HCT116 (cell line): ENCODE results near the gene ZNF839.

Source experiments
- CEBPB ChIP-seq: IDR thresholded peaks from 2 replicates; pipeline ENCODE4 v1.6.1; 2012; ENCODE audit warnings: low read depth
- EZH2 ChIP-seq: fragments of 200-600 bp; sonication (generic); IDR thresholded peaks from 2 replicates; pipeline ENCODE4 v1.6.1; 2017; ENCODE audit warnings: antibody characterized with exemption, mixed run types
- POLR2A ChIP-seq: IDR thresholded peaks from 2 replicates; pipeline ENCODE4 v1.7.0; 2011; ENCODE audit warnings: borderline replicate concordance; ENCODE audit not compliant: insufficient read depth, insufficient read length; ENCODE audit errors: extremely low read depth
- RAD21 ChIP-seq: IDR thresholded peaks from 2 replicates; pipeline ENCODE4 v1.6.1; 2012; ENCODE audit warnings: low read depth, mild to moderate bottlenecking
- SIN3A ChIP-seq: IDR thresholded peaks from 2 replicates; pipeline ENCODE4 v1.6.1; 2012; ENCODE audit warnings: low read depth
- SP1 ChIP-seq: IDR thresholded peaks from 2 replicates; pipeline ENCODE4 v1.6.1; 2012; ENCODE audit warnings: low read depth
- SRF ChIP-seq: IDR thresholded peaks from 2 replicates; pipeline ENCODE4 v1.6.1; 2012; ENCODE audit warnings: low read depth
- ZNF274 ChIP-seq: fragments of 200-500 bp; sonication (Bioruptor generic); IDR thresholded peaks from 2 replicates; pipeline ENCODE4 v1.6.1; 2014; ENCODE audit warnings: mild to moderate bottlenecking, low read depth, low read length, inconsistent platforms
- TF ChIP-seq, protein P1 (sequence below), 3 experiments: fragments of 200-600 bp in 1 of 3; sonication (generic) in 1 of 3; IDR thresholded peaks in 2 of 3; conservative IDR thresholded peaks in 1 of 3; 2 replicates each; pipeline ENCODE4 v1.5.1; 2012 to 2017; ENCODE audit warnings: low read depth in 2 of 3, low read length in 2 of 3, antibody characterized with exemption in 1 of 3, borderline replicate concordance in 1 of 3, control low read depth in 1 of 3, mild to moderate bottlenecking in 1 of 3, mixed read lengths in 1 of 3, mixed run types in 1 of 3, moderate library complexity in 1 of 3; ENCODE audit not compliant: insufficient read depth in 1 of 3
- TF ChIP-seq, protein P2 (sequence below): IDR thresholded peaks from 2 replicates; pipeline ENCODE4 v1.6.1; 2012; ENCODE audit warnings: low read depth
- TF ChIP-seq, protein P3 (sequence below): IDR thresholded peaks from 2 replicates; pipeline ENCODE4 v1.6.1; 2012

DNA sequence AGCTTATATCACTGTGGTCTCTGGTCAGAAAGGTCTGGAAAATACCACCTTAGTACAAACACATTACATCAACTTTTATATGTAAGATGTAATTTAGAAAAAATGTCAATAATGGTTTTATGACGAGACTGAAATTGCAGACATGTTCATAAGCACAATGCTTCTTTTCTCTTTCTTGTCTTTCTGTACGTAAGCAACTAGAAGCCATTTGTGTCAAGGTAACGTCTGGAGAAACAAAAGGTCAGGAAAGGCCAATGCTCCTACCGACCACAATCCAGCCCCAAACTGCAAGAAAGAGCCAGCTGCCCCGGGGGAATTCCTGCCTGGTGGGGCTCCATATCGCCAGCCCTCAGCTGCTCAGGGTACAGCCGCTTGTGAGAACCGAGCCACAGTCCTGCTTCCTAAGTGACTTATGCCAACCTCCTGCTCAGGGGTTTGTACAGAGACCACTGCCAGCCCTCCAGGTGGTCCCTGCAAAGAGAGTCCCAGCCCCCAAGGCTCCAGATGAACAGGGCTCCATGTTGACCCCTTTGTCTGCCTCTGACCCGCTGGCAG is 6.3 kb downstream of the ZNF839 start:
- TF ChIP-seq, protein P1, sequence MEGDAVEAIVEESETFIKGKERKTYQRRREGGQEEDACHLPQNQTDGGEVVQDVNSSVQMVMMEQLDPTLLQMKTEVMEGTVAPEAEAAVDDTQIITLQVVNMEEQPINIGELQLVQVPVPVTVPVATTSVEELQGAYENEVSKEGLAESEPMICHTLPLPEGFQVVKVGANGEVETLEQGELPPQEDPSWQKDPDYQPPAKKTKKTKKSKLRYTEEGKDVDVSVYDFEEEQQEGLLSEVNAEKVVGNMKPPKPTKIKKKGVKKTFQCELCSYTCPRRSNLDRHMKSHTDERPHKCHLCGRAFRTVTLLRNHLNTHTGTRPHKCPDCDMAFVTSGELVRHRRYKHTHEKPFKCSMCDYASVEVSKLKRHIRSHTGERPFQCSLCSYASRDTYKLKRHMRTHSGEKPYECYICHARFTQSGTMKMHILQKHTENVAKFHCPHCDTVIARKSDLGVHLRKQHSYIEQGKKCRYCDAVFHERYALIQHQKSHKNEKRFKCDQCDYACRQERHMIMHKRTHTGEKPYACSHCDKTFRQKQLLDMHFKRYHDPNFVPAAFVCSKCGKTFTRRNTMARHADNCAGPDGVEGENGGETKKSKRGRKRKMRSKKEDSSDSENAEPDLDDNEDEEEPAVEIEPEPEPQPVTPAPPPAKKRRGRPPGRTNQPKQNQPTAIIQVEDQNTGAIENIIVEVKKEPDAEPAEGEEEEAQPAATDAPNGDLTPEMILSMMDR (IDR thresholded peaks at IDR 0.05 in 2 of 3, conservative IDR thresholded peaks at IDR 0.05 in 1 of 3; ENCODE audit: borderline replicate concordance in 1 of 3, insufficient read depth in 1 of 3, low read depth in 2 of 3, low read length in 2 of 3) = no peak
- TF ChIP-seq SRF = no peak
- TF ChIP-seq RAD21 = no peak
- TF ChIP-seq POLR2A = no peak
- TF ChIP-seq SIN3A = no peak
- TF ChIP-seq ZNF274 = no peak
- TF ChIP-seq, protein P2, sequence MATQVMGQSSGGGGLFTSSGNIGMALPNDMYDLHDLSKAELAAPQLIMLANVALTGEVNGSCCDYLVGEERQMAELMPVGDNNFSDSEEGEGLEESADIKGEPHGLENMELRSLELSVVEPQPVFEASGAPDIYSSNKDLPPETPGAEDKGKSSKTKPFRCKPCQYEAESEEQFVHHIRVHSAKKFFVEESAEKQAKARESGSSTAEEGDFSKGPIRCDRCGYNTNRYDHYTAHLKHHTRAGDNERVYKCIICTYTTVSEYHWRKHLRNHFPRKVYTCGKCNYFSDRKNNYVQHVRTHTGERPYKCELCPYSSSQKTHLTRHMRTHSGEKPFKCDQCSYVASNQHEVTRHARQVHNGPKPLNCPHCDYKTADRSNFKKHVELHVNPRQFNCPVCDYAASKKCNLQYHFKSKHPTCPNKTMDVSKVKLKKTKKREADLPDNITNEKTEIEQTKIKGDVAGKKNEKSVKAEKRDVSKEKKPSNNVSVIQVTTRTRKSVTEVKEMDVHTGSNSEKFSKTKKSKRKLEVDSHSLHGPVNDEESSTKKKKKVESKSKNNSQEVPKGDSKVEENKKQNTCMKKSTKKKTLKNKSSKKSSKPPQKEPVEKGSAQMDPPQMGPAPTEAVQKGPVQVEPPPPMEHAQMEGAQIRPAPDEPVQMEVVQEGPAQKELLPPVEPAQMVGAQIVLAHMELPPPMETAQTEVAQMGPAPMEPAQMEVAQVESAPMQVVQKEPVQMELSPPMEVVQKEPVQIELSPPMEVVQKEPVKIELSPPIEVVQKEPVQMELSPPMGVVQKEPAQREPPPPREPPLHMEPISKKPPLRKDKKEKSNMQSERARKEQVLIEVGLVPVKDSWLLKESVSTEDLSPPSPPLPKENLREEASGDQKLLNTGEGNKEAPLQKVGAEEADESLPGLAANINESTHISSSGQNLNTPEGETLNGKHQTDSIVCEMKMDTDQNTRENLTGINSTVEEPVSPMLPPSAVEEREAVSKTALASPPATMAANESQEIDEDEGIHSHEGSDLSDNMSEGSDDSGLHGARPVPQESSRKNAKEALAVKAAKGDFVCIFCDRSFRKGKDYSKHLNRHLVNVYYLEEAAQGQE = no peak
- no peak for TF ChIP-seq EZH2
- TF ChIP-seq, protein P3, sequence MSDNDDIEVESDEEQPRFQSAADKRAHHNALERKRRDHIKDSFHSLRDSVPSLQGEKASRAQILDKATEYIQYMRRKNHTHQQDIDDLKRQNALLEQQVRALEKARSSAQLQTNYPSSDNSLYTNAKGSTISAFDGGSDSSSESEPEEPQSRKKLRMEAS = no peak
- no peak for TF ChIP-seq SP1
- no peak for TF ChIP-seq CEBPB
